HL-60 (cell line): Measurements from ENCODE around the gene PAXIP1.

Experiments
- CTCF ChIP-seq: IDR thresholded peaks from one replicate; pipeline ENCODE4 v1.5.1; 2011; ENCODE audit warnings: low read length, control low read depth, inconsistent platforms; ENCODE audit not compliant: insufficient read depth
- POLR2AphosphoS5 ChIP-seq: IDR thresholded peaks from 2 replicates; pipeline ENCODE4 v1.6.1; 2012; ENCODE audit warnings: low read depth

GRCh38 chr7:154965014-154965413 is 37.9 kb downstream of the PAXIP1 start:
- TF ChIP-seq CTCF (no peak), POLR2AphosphoS5 (no peak)
